PC-3 (cell line): ENCODE measurements around the gene ACP7.

Source experiments
- EZH2 ChIP-seq: fragments of 300-600 bp; sonication (generic); IDR thresholded peaks from one replicate; pipeline ENCODE4 v1.6.1; 2017; ENCODE audit warnings: antibody characterized with exemption, mild to moderate bottlenecking, low read length; ENCODE audit not compliant: unreplicated experiment
- TF ChIP-seq, protein P1 (sequence below): fragments of 300-600 bp; sonication (generic); conservative IDR thresholded peaks from 2 replicates; pipeline ENCODE4 v1.5.1; 2017; ENCODE audit warnings: antibody characterized with exemption, low read depth, mild to moderate bottlenecking, low read length

DNA sequence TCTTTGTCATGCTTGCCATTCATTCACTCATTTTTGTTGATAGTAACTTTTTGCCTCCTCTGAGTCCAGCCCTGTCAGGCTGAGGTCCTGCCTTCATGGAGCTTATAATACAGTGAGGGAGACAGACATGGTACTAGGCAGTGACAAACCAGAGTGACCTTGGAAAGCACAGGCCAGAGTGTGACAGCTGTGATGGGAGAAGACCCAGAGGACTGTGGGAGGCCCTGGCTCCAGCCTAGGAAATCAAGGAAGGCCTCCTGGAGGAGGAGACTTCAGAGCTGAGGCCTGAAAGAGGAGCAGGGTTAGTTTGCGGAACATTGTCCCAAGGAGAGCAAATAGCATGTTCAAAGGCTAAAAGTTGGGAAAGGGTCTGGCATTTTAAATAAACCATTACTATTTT lies 61.9 kb downstream of the ACP7 start:
- TF ChIP-seq, protein P1, sequence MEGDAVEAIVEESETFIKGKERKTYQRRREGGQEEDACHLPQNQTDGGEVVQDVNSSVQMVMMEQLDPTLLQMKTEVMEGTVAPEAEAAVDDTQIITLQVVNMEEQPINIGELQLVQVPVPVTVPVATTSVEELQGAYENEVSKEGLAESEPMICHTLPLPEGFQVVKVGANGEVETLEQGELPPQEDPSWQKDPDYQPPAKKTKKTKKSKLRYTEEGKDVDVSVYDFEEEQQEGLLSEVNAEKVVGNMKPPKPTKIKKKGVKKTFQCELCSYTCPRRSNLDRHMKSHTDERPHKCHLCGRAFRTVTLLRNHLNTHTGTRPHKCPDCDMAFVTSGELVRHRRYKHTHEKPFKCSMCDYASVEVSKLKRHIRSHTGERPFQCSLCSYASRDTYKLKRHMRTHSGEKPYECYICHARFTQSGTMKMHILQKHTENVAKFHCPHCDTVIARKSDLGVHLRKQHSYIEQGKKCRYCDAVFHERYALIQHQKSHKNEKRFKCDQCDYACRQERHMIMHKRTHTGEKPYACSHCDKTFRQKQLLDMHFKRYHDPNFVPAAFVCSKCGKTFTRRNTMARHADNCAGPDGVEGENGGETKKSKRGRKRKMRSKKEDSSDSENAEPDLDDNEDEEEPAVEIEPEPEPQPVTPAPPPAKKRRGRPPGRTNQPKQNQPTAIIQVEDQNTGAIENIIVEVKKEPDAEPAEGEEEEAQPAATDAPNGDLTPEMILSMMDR = no peak
- TF ChIP-seq EZH2 = no peak
